HG03432 (cell line): ENCODE data around the gene RAMP3.

Experiments used
- ATAC-seq: cut with Tn5 transposase; IDR thresholded peaks from one replicate; pipeline ENCODE4 v1.9.1; 2021; ENCODE audit warnings: mild to moderate bottlenecking, moderate library complexity; ENCODE audit not compliant: unreplicated experiment

Gene RAMP3

GRCh38 chr7:45219801-45220435 lies 62.3 kb downstream of the RAMP3 start:
- no peak for ATAC-seq

DNA sequence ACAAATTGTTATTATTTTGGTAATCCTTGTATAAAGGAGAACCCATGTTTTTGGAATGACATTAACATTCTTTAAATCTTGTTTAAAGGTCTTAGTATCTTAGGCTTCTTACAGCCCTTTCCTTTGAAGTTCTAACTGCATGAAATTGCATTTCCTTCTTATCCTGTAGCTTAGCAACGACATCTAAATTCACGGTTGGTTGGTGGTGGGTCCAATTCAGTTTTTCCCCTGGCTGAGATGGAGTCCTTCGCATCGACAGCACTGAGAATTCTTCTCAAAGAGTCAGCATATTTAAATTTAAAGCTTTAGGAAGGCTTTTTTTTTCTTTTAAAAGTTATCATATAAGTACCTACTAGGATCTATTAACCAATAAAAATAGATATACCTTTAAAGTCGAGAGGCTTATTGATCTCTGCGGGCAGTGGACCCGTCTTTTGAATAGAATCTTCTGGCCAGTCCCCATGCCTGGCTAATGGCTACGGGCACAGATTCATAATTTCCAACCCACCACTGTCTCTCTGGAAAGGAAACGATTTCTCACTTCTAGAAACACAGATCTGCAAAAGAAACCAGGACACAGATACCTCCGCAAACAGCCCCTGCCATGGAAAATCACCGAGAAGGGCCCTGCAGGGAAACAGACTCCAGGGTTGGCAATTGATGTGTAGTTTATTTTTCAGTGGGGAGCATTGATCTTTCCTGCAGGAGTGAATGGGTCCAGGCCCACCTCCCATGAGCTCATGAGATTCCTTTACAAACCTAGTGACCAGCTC lies 63.4 kb downstream of the RAMP3 start:
- ATAC-seq, result no peak

DNA sequence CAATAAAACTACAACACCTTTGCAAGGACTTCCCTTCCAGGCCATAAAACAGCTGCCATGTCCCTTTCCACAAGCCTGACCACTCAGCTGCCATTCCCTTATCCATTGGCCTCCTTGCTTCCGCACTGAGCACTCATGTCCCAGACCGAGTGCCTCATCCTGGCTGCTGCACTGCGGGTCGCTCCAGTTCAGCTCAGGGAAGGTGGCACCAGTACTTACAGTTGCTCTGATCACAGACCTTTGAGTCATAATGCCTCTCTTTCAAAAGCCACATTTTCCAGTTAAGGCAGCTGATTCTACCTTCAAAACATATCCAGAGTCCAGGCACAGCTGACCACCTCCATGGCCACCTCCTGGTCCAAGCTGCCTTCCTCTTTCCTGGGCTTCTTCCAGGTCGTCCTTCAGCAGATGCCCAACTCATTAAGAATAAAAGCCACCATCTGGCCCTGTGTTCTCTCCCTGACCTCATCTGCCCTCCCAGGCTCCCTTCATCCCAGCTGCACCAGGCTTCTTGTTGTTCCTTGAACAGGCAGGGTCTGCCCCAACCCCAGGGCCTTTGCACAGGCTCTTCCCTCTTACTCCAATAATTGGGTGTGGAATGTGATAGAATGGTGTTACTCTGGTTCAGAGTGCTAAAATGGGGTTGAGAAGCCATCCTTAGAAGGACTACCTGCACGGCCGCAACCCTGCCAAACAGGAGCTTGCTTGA lies 64.5 kb downstream of the RAMP3 start:
- ATAC-seq, result no peak

DNA sequence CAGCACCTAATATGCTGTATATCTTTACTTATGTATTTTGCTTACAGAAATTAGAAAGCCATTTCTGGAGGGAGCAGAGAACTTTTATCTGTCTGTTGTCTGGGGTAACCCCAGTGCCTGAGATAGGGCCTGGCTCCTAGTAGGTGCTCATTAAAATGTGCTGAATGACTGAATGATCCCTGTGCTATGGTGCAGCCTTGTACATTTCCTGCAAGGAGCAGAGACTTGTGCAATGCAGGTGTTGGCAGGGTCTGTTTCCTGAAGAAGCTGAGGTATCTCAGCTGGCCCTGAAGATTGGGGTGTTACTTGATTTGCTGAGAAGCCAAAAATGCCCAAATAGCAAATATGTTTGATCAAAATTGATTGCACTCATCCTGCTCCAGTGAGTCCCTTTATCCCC lies 65.5 kb downstream of the RAMP3 start:
- ATAC-seq, result no peak

DNA sequence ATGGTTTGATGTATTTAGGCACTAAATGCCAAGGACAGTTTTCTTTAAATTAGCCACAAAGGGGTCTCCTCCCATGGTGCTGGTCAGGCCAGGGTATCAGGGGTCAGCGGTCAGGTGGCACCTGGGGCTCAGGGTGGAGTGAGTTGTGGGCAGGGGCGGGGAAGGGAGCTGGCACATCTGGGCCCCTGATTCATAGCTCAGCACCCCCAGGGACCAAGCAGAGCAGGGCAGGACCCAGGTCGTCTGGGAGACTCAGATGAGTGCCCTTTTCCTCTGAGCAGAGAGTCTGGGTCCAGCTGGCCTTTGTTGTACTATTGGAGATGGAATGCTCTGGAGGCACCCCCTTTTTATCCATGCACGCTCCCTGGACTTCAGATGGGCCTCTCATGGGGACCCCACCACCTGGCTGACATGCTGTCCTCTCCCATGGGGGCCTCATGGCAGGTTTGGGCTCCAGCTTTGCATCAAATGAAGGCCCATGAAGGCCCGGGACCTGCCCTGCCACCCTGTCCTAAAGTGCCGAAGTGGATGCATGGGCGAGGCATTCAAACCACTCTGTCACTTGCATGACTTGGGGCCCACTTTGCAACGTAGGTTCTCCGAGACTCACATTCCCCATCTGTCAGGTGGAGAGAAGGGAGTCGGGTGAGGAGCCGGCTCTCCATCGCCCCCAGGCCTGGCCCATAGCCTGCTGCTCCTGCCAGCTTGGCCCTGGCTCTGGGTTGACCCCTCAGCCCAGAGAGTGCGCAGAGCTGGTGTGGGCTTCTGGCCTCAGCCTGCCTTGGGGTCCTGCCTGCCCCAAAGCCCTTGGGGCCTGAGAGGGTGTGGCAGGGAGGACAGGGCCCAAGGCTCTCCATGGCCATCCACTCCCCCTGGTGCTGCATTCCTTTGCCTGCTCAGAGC lies 66.4 kb downstream of the RAMP3 start:
- no peak for ATAC-seq

DNA sequence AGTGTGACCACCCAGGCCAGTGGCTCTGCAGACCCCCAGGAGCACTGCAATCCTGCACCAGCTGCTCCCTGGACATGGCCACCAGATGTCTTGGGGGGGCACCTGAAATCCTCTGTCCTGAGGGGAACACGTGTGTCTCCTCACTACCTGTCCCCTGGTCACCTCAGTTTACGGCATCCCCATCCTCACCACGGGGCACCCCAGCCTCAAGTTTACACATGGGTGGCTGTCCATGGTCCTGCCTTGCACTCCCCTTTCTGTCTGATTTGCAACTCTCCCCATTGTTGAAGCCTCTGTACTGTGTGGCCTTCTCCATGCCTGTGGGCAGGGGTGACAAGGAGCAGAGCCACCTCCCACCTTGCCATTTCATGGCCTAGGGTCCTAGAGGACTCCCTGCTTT lies 67.2 kb downstream of the RAMP3 start:
- ATAC-seq, result no peak

DNA sequence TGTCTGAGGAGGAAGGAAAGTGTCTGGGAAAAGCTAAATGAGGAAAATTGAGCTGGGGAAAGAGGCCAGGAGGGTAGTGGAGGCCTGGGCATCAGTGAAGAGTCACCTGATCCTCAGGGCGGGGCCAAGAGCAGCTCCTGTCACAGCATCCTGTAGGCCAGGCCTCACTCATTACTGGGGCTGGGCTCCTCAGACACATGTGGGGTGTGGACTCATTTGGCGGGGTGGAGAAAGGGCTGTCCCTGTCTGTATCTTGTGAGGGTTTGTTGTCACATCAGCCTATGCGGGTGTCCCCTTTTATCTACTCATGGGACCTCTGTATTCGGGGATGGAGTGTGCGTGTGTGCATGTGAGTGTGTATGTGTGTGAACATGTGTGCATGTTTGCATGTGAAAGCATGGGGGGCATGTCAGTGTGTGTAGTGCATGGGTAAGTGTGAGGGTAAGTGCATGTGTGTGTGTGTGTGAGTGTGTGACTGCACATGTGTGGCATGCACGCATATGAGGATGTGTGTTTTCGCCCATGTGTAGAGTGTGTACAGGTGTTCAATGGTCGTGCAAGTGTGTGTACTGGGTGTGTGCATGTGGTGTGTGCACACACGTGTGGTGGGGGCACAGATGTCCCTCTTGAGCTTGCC lies 67.8 kb downstream of the RAMP3 start:
- ATAC-seq, result no peak

GRCh38 chr7:45225948-45226335 lies 68.4 kb downstream of the RAMP3 start:
- ATAC-seq, result no peak

- no peak for ATAC-seq
Observed at GRCh38 chr7:45229156-45229920, 71.7 kb downstream of the RAMP3 start.

- no peak for ATAC-seq
Observed at GRCh38 chr7:45230083-45230482, 72.5 kb downstream of the RAMP3 start.

GRCh38 chr7:45230611-45231165 lies 73.1 kb downstream of the RAMP3 start:
- ATAC-seq, result no peak

DNA sequence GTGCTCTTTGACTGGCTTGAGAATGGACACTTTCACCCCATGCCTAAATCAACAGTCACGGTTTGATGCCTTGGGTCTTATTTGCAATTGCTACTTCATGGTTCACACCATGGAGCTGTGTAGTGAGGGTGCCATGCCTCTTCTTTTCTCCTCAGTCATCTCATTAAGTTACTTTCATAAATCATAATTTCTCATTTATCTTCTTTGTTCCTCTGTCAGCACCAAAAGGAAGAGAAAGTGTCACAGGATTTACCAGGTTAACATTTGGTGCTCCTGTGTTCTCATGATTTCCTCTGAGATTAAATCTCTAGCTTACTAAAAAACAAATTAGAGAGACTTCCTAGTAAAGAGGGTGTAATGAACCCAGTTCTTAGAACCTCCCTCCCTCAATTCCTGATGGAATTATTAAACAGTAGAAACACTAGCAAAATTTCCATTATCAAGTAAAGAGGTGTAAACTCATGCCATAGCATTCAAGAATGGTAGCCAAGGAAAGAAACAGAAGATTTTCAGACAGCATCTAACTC lies 75.7 kb downstream of the RAMP3 start:
- no peak for ATAC-seq
